CD14-positive monocyte (primary cell): ENCODE data around the gene USP49. TPM values are rescaled to one million over a fixed set of nuclear protein-coding genes. Genes with fewer than 3 reads are reported as not detected.

Experiments
- DNase-seq, 3 donors: peaks; one replicate each; pipeline ENCODE4 v3.0.0-alpha.2; 2011 to 2022
- H2AFZ ChIP-seq: 2 replicates; pipeline ENCODE4 v1.6.0; 2012; ENCODE audit warnings: mild to moderate bottlenecking, low read depth, low read length, inconsistent platforms; ENCODE audit not compliant: insufficient read depth, poor library complexity, severe bottlenecking
- H3K27ac ChIP-seq, 2 donors: 1 replicate in 1 of 2; 2 replicates in 1 of 2; pipeline ENCODE4 v1.5.1; 2012 to 2013; ENCODE audit warnings: low read length in 2 of 2, control low read depth in 1 of 2, inconsistent platforms in 1 of 2, low read depth in 1 of 2, mild to moderate bottlenecking in 1 of 2
- H3K27me3 ChIP-seq, 2 donors: one replicate each; pipeline versions ENCODE4 v1.6.0 to v1.6.1; 2011 to 2013; ENCODE audit warnings: low read length in 2 of 2; ENCODE audit not compliant: control insufficient read depth in 2 of 2, insufficient read depth in 2 of 2
- H3K36me3 ChIP-seq, 2 donors: replicated peaks in 1 of 2; 1 replicate in 1 of 2; 2 replicates in 1 of 2; pipeline versions ENCODE4 v1.5.1 to v1.6.1; 2012 to 2013; ENCODE audit warnings: low read length in 2 of 2, control low read depth in 1 of 2, inconsistent platforms in 1 of 2, mild to moderate bottlenecking in 1 of 2; ENCODE audit not compliant: insufficient read depth in 2 of 2, control insufficient read depth in 1 of 2
- H3K4me1 ChIP-seq, 2 donors: 1 replicate in 1 of 2; 2 replicates in 1 of 2; pipeline versions ENCODE4 v1.5.1 to v1.6.1; 2012 to 2013; ENCODE audit warnings: low read length in 2 of 2, control low read depth in 1 of 2, inconsistent platforms in 1 of 2, mild to moderate bottlenecking in 1 of 2, moderate library complexity in 1 of 2; ENCODE audit not compliant: insufficient read depth in 2 of 2, control insufficient read depth in 1 of 2
- H3K4me2 ChIP-seq: replicated peaks from 2 replicates; pipeline ENCODE3; 2012; ENCODE audit warnings: low read length, moderate library complexity, mild to moderate bottlenecking; ENCODE audit not compliant: poor library complexity, severe bottlenecking; ENCODE audit errors: extremely low read depth
- H3K4me3 ChIP-seq, 3 experiments: fragments of 200-600 bp in 1 of 3; sonication (generic) in 1 of 3; replicated peaks in 1 of 3; 1 replicate in 2 of 3; 2 replicates in 1 of 3; pipeline ENCODE4 v1.5.1; 2011 to 2013; ENCODE audit warnings: low read length in 3 of 3, mild to moderate bottlenecking in 3 of 3, control low read depth in 2 of 3, low read depth in 2 of 3, inconsistent platforms in 1 of 3, moderate library complexity in 1 of 3
- H3K79me2 ChIP-seq: 2 replicates; pipeline ENCODE4 v1.6.0; 2012; ENCODE audit warnings: mild to moderate bottlenecking, control low read depth, inconsistent platforms, low read length, moderate library complexity; ENCODE audit not compliant: insufficient read depth
- H3K9ac ChIP-seq: 2 replicates; pipeline ENCODE4 v1.6.0; 2017; ENCODE audit warnings: low read length, mild to moderate bottlenecking; ENCODE audit not compliant: insufficient read depth, poor library complexity, severe bottlenecking
- H3K9me3 ChIP-seq, 2 donors: replicated peaks in 1 of 2; 1 replicate in 1 of 2; 2 replicates in 1 of 2; pipeline versions ENCODE4 v1.5.1 to v1.6.1; 2012 to 2013; ENCODE audit warnings: low read length in 2 of 2, control low read depth in 1 of 2; ENCODE audit not compliant: control insufficient read depth in 1 of 2, insufficient read depth in 1 of 2
- H4K20me1 ChIP-seq: 2 replicates; pipeline ENCODE4 v1.6.0; 2012; ENCODE audit warnings: mild to moderate bottlenecking, low read length, control low read depth, moderate library complexity; ENCODE audit not compliant: insufficient read depth
- H3K27ac Mint-ChIP-seq, 7 donors: one replicate each; pipeline ENCODE4 v1.8.0; 2020; ENCODE audit warnings: mild to moderate bottlenecking in 7 of 7, mixed read lengths in 7 of 7, moderate library complexity in 6 of 7, inconsistent platforms in 2 of 7
- H3K27me3 Mint-ChIP-seq, 3 donors: one replicate each; pipeline ENCODE4 v1.8.0; 2021 to 2022; ENCODE audit warnings: low read depth in 3 of 3, mild to moderate bottlenecking in 3 of 3, mixed read lengths in 3 of 3, moderate library complexity in 3 of 3, inconsistent platforms in 1 of 3
- H3K36me3 Mint-ChIP-seq, 2 donors: one replicate each; pipeline ENCODE4 v1.8.0; 2020; ENCODE audit warnings: mixed read lengths in 2 of 2, inconsistent platforms in 1 of 2, mild to moderate bottlenecking in 1 of 2
- H3K4me1 Mint-ChIP-seq: one replicate; pipeline ENCODE4 v1.8.0; 2020; ENCODE audit warnings: mild to moderate bottlenecking, mixed read lengths
- H3K4me3 Mint-ChIP-seq, 2 donors: one replicate each; pipeline ENCODE4 v1.8.0; 2020; ENCODE audit warnings: mild to moderate bottlenecking in 2 of 2, mixed read lengths in 2 of 2, moderate library complexity in 1 of 2
- H3K9me3 Mint-ChIP-seq, 7 donors: one replicate each; pipeline ENCODE4 v1.8.0; 2020 to 2022; ENCODE audit warnings: mixed read lengths in 7 of 7, mild to moderate bottlenecking in 6 of 7, moderate library complexity in 6 of 7, inconsistent platforms in 2 of 7
- CTCF ChIP-seq: fragments of 200-600 bp; IDR thresholded peaks from one replicate; pipeline ENCODE4 v1.8.0; 2022; ENCODE audit warnings: antibody characterized with exemption, mild to moderate bottlenecking
- WGBS: methylation state at CpG from one replicate; pipeline ENCODE4 v1.1.5; 2013; ENCODE audit warnings: missing lambda C conversion rate; ENCODE audit not compliant: insufficient coverage; 5-methylcytosine and 5-hydroxymethylcytosine counted together
- intact Hi-C, 2 donors: fragments of 100-400 bp; cut with micrococcal nuclease; formaldehyde crosslinking; loops; one replicate each; pipeline versions ENCODE4 v1.15.0 to v1.15.1; 2023
- polyA plus RNA-seq, 3 donors: library from polyadenylated mRNA; depleted of rRNA in 1 of 3; unstranded in 2 of 3; stranded (reverse) in 1 of 3; fragments of 300-500 nt in 2 of 3; fragments of >200 nt in 1 of 3; fragmentation: Illumina TruSeq in 2 of 3; gene quantifications; 1 replicate in 2 of 3; 2 replicates in 1 of 3; pipeline ENCODE4 v1.2.3, GENCODE V29; 2012 to 2021

Gene USP49
- polyA plus RNA-seq, 3 donors, result 0.08 to 4.8 (median 0.37) TPM

GRCh38 chr6:41874741-41875140 lies 20.4 kb downstream of the USP49 start:
- DNase-seq, result no peak
- Histone ChIP-seq H4K20me1 (no peaks in the 10 kb centered on the region), H3K79me2 (no peaks in the 10 kb centered on the region), H3K9ac (no peak overlapping the region), H3K4me3 (no peak overlapping the region), H2AFZ (no peak overlapping the region), H3K27me3 (no peaks in the 10 kb centered on the region), H3K4me2 (no peak overlapping the region), H3K27ac (no peak overlapping the region), H3K4me1 (peaks cover 6 to 8% of the 10 kb centered on the region in 2 donors), H3K36me3 (no peaks in the 10 kb centered on the region), H3K9me3 (peaks cover 0 to 6% of the 10 kb centered on the region in 2 donors)
- peaks cover 0 to 10% (median 3%) of the 10 kb centered on the region in 7 donors for H3K9me3 Mint-ChIP-seq
- peaks cover 3% of the 10 kb centered on the region in 2 donors for H3K36me3 Mint-ChIP-seq
- H3K4me1 Mint-ChIP-seq, result peaks cover 12% of the 10 kb centered on the region
- no peak overlapping the region for H3K4me3 Mint-ChIP-seq
- TF ChIP-seq CTCF, result no peak
- no peaks in the 10 kb centered on the region for H3K27me3 Mint-ChIP-seq
- intact Hi-C loops, result no loop called here
- WGBS, result 88% methylated on average over 1 of the region's 1 CpG
- peak overlapping the region in 1 of 7 donors; percentile 42 for H3K27ac Mint-ChIP-seq

- no peaks in the 10 kb centered on the region for H4K20me1 ChIP-seq
- H2AFZ ChIP-seq, result no peak overlapping the region
- Mint-ChIP-seq H3K4me1 (peaks cover 12% of the 10 kb centered on the region), H3K27ac (peak overlapping the region in 5 of 7 donors; percentile 19 to 80 (median 57)), H3K27me3 (no peaks in the 10 kb centered on the region), H3K4me3 (no peak overlapping the region), H3K9me3 (peaks cover 0 to 10% (median 3%) of the 10 kb centered on the region in 7 donors), H3K36me3 (peaks cover 4 to 6% of the 10 kb centered on the region in 2 donors)
- no peak overlapping the region for H3K4me3 ChIP-seq
- no CpG with 5 or more reads among the region's 13 CpGs for WGBS
- peak overlapping the region in 1 of 2 donors; percentile 18 for H3K27ac ChIP-seq
- DNase-seq, result peak; percentile 7 to 33 (median 28)
- intact Hi-C loops, result no loop called here
- no peaks in the 10 kb centered on the region for H3K36me3 ChIP-seq
- TF ChIP-seq CTCF, result no peak
- no peaks in the 10 kb centered on the region for H3K79me2 ChIP-seq
- peaks cover 0 to 6% of the 10 kb centered on the region in 2 donors for H3K9me3 ChIP-seq
- H3K4me2 ChIP-seq, result no peak overlapping the region
- H3K4me1 ChIP-seq, result peaks cover 6 to 8% of the 10 kb centered on the region in 2 donors
- H3K27me3 ChIP-seq, result no peaks in the 10 kb centered on the region
- no peak overlapping the region for H3K9ac ChIP-seq
These were observed 23.0 kb downstream of the USP49 start for GRCh38 chr6:41872147-41872546.
